Activated T-cell treated with anti-CD3 and anti-CD28 coated beads, Interleukin-2, amount 50 U/mL, for 72 hours (primary cell): ENCODE measurements around the gene DDX23. TPM values are rescaled to one million over a fixed set of nuclear protein-coding genes. Genes with fewer than 3 reads are reported as not detected.
"Not testable (repeated sequence)": the region's sequence is repeated elsewhere in the genome, so short reads cannot be mapped to it uniquely, and the experiment has no call there.

Source experiments
- ATAC-seq, 2 donors: fragments of 150-1000 bp; cut with Tn5 transposase; replicated peaks in 1 of 2; 2 replicates each; pipeline ENCODE4 v1.10.0; 2021; ENCODE audit warnings: moderate library complexity in 2 of 2, mild to moderate bottlenecking in 1 of 2
- DNase-seq, 2 donors: peaks; one replicate each; pipeline ENCODE4 v3.0.0; 2021 to 2022; ENCODE audit warnings: mixed read lengths in 1 of 2
- H3K27ac Mint-ChIP-seq: one replicate; pipeline ENCODE4 v1.8.0; 2022; ENCODE audit warnings: mild to moderate bottlenecking, moderate library complexity, mixed read lengths
- H3K27me3 Mint-ChIP-seq: one replicate; pipeline ENCODE4 v1.8.0; 2022; ENCODE audit warnings: low read depth, mixed read lengths
- H3K36me3 Mint-ChIP-seq, 2 donors: one replicate each; pipeline ENCODE4 v1.8.0; 2022; ENCODE audit warnings: mixed read lengths in 2 of 2, mild to moderate bottlenecking in 1 of 2; ENCODE audit not compliant: insufficient read depth in 2 of 2
- H3K4me1 Mint-ChIP-seq: one replicate; pipeline ENCODE4 v1.8.0; 2022; ENCODE audit warnings: low read depth, mixed read lengths
- H3K4me3 Mint-ChIP-seq, 2 donors: one replicate each; pipeline ENCODE4 v1.8.0; 2022; ENCODE audit warnings: mild to moderate bottlenecking in 2 of 2, mixed read lengths in 2 of 2, moderate library complexity in 2 of 2
- H3K9me3 Mint-ChIP-seq, 2 donors: one replicate each; pipeline ENCODE4 v1.8.0; 2022; ENCODE audit warnings: mixed read lengths in 2 of 2
- total RNA-seq, 2 donors: library from RNA; stranded (reverse); gene quantifications; one replicate each; pipeline ENCODE4 v1.2.3, GENCODE V29; 2022

Gene DDX23
- total RNA-seq, 2 donors from 2014 or later = 100.0 to 115 TPM

DNA sequence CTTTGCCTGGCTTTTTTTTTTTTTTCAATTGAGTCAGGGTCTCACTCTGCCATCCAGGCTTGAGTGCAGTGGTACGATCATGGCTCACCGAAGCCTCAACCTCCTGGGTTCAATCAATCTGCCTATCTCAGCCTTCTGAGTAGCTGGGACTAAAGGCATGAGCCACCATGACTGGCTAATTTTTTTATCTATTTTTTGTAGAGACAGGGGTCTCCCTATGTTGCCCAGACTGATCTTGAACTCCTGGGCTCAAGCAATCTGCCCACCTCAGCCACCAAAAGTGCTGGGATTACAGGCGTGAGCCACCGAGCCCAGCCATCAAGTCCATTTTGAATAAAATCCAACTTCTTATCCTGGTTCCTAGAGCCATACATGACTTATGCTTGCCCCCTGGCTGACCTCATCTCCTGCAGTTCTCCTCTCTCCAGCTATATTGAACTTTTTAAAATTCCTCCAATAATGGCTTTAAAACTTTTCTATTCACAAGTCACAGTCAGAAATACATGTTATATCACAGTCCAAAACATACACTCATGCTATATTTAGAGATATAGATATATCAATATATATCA, 24.1 kb upstream of the DDX23 start:
- ATAC-seq (no peak), DNase-seq (no peak)
- Mint-ChIP-seq H3K4me1 (no peaks in the 10 kb centered on the region), H3K36me3 (no peaks in the 10 kb centered on the region), H3K27ac (no peak overlapping the region), H3K9me3 (no peaks in the 10 kb centered on the region), H3K27me3 (peaks cover 15% of the 10 kb centered on the region), H3K4me3 (no peak overlapping the region)

GRCh38 chr12:48873534-48873933, 21.6 kb upstream of the DDX23 start:
- not testable (repeated sequence) for H3K4me3 Mint-ChIP-seq, DNase-seq, H3K9me3 Mint-ChIP-seq

DNA sequence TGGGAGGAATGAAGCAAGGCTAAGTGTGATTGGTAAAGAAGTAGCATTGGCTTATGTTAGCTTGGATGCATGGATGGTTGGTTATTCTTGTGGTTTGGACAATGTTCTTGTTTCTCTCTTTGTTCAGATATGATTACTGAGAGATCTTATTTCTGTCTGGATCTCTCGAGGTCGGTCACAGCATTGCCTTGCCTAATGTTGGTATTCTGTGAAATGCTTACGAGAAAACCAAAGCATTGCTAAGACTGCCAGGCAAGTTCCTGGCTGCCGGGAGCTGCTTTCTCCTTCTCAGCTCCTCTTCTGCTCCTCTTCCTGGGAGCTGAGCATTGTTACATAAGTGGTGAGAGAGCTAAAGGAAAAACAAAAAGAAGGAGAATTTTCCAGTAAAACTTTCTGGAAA, 21.1 kb upstream of the DDX23 start:
- Mint-ChIP-seq H3K27me3 (no peaks in the 10 kb centered on the region), H3K27ac (no peak overlapping the region), H3K4me3 (no peak overlapping the region), H3K36me3 (no peaks in the 10 kb centered on the region), H3K4me1 (no peaks in the 10 kb centered on the region), H3K9me3 (no peaks in the 10 kb centered on the region)
- no peak for ATAC-seq
- no peak for DNase-seq

More at GRCh38 chr12:48873534-48873933, 21.6 kb upstream of the DDX23 start:
- not testable (repeated sequence) for ATAC-seq, H3K4me1 Mint-ChIP-seq, H3K36me3 Mint-ChIP-seq, H3K27ac Mint-ChIP-seq, H3K27me3 Mint-ChIP-seq

GRCh38 chr12:48869191-48869590, 17.2 kb upstream of the DDX23 start:
- H3K4me1 Mint-ChIP-seq = peaks cover 22% of the 10 kb centered on the region
- H3K9me3 Mint-ChIP-seq = no peaks in the 10 kb centered on the region
- no peak overlapping the region for H3K4me3 Mint-ChIP-seq
- no peak for ATAC-seq
- peaks cover 11% of the 10 kb centered on the region for H3K27me3 Mint-ChIP-seq
- H3K27ac Mint-ChIP-seq = no peak overlapping the region
- DNase-seq = no peak
- H3K36me3 Mint-ChIP-seq = no peaks in the 10 kb centered on the region

DNA sequence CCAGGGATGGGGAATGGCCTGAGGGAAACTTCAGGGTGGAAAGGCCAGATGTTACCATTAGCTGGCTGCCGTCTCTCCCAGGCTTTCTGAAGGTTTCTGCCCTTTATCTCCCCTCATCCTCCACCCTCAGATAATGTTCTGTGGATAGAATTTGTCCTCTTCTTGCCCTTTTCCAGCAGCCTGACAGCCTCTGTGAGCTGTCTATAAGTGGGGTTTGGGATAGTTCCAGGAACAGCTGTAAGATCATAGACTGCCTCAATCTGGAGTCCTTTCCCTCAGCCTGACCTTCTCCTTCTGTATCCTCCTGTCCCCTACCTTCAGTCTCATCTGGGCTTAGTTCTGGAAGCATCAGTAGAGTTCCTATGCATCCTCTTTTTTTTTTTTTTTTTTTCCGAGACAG, 16.5 kb upstream of the DDX23 start:
- no peak for DNase-seq
- Mint-ChIP-seq H3K4me1 (peaks cover 22% of the 10 kb centered on the region), H3K27ac (no peak overlapping the region), H3K36me3 (no peaks in the 10 kb centered on the region), H3K4me3 (no peak overlapping the region), H3K27me3 (peaks cover 17% of the 10 kb centered on the region), H3K9me3 (no peaks in the 10 kb centered on the region)
- no peak for ATAC-seq

GRCh38 chr12:48866052-48866711, 14.2 kb upstream of the DDX23 start:
- DNase-seq (no peak), ATAC-seq (peak; percentile 54 to 64)
- Mint-ChIP-seq H3K36me3 (no peaks in the 10 kb centered on the region), H3K27me3 (peaks cover 37% of the 10 kb centered on the region), H3K27ac (peak overlapping the region; percentile 79), H3K9me3 (no peaks in the 10 kb centered on the region), H3K4me1 (peaks cover 26% of the 10 kb centered on the region), H3K4me3 (peak overlapping the region; percentile 85 to 89)

DNA sequence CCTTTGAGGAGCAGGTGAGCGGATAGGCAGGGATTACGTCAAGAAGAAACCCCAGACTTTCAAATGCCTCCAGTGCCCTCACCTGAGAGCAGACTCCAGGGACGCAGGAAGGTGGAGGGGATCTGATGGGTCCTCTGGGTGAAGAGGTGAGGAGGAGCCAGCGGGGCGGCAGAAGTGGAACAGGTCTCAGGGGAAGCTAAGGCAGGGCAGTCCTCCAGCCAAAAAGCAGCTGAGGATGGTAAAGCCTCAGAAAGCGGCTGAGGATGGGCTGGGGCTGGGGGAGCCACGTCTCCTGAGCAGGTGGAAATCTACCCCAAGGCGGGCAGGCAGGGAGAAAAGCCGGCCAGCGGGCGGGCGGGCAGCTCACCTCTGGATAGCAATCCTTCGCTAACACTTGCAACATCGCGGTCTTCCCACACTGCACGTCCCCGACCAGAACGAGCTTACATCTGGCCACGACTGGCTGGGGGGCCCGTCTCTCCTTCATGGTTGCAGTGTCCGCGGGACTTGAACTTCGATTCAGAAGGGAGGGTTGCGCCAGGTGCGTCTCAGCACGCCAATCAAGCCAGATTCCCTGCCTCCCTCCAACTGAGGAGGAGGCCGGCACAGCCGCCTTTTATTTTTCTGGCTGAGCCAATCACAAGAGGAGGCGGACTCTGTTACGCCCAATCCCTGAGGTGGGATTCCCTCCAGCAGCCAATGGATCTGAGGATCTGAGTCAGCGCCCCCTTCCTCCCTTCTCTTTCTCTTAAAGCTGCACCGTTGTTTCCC, 13.5 kb upstream of the DDX23 start, which contains the start of gene RND1:
Gene RND1, minus strand, starts transcription at position 590 of the 771 bp plus-strand sequence. Its CDS starts 103 bp downstream, at position 487.
- Mint-ChIP-seq H3K9me3 (no peaks in the 10 kb centered on the region), H3K4me3 (peak within 1 kb of the TSS; percentile 85 to 89), H3K27ac (peak within 1 kb of the TSS; percentile 79), H3K4me1 (peaks cover 31% of the 10 kb centered on the region), H3K27me3 (peaks cover 37% of the 10 kb centered on the region), H3K36me3 (no peaks in the 10 kb centered on the region)
- peak; percentile 93 for ATAC-seq
- DNase-seq = peak; percentile 85 to 91

DNA sequence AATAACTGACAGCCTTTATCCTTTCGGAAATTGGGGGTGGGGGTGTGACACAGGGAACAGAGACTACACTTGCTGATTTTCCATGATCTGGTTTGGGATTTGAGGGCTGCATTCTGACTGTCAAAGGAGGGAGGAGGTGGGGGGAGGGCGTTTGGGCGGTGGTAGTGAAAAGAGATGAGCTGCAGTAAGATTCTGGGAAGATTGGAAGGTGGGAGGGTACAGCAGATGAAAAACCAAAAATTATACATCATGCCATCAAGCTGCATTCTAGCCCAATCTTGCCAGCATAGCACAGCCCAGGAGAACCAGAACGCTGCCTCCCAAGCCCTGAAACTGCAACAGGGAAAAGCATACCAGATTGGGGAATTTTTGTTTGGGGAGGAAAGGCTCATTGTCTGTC, 11.3 kb upstream of the DDX23 start:
- Mint-ChIP-seq H3K4me1 (peaks cover 31% of the 10 kb centered on the region), H3K36me3 (no peaks in the 10 kb centered on the region), H3K27ac (no peak overlapping the region), H3K4me3 (no peak overlapping the region), H3K9me3 (no peaks in the 10 kb centered on the region), H3K27me3 (peaks cover 37% of the 10 kb centered on the region)
- DNase-seq = no peak
- no peak for ATAC-seq

DNA sequence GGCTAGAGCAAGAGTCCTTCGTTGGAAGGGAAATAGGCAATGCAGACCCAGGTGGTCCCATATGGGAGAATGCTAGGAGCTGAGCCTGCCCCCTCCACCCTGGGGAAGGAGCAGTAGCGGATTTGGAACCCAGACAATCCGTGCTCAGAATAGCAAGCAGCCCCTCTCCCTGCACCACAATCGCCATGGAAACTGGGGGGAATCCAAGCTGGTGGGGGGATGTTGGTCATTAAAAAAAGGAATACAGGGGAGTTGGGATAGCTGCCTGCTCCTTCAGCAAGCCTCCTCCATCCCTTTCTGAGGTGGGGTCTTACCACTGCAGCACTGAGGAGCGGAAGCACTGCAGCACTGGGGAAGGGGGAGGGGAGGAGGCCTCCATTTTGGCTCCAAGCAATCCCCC, 10.8 kb upstream of the DDX23 start:
- no peak for DNase-seq
- H3K27ac Mint-ChIP-seq = no peak overlapping the region
- H3K9me3 Mint-ChIP-seq = no peaks in the 10 kb centered on the region
- peaks cover 37% of the 10 kb centered on the region for H3K27me3 Mint-ChIP-seq
- no peak for ATAC-seq
- H3K36me3 Mint-ChIP-seq = no peaks in the 10 kb centered on the region
- no peak overlapping the region for H3K4me3 Mint-ChIP-seq
- peaks cover 31% of the 10 kb centered on the region for H3K4me1 Mint-ChIP-seq

DNA sequence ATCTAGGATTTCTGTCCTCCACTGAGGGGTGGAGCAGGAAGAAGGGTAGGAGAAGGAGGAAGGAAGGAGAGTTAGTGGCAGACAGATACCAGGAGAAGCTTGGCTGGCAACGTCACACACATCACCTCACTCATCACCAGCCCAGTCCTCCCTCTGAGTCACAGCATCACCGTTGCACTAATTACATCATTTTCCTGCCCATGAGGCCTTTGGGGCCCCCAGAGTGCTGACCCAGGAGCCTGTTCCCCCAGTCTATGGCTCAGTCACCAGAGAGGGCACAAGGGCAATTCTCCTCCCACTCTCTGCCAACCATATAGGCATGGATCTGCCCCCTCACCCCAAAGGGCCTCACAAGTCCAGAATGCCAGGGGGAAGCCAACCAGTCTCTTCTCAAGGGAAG, 9.1 kb upstream of the DDX23 start:
- peaks cover 37% of the 10 kb centered on the region for H3K27me3 Mint-ChIP-seq
- H3K27ac Mint-ChIP-seq = no peak overlapping the region
- H3K4me1 Mint-ChIP-seq = peaks cover 28% of the 10 kb centered on the region
- no peaks in the 10 kb centered on the region for H3K9me3 Mint-ChIP-seq
- peak; percentile 21 to 27 for DNase-seq
- peak; percentile 21 to 35 for ATAC-seq
- no peak overlapping the region for H3K4me3 Mint-ChIP-seq
- no peaks in the 10 kb centered on the region for H3K36me3 Mint-ChIP-seq

GRCh38 chr12:48860236-48860635, 8.3 kb upstream of the DDX23 start:
- not testable (repeated sequence) for H3K36me3 Mint-ChIP-seq, H3K9me3 Mint-ChIP-seq, H3K27ac Mint-ChIP-seq, ATAC-seq, DNase-seq, H3K4me3 Mint-ChIP-seq
- Mint-ChIP-seq H3K27me3 (peaks cover 37% of the 10 kb centered on the region), H3K4me1 (peaks cover 20% of the 10 kb centered on the region)

DNA sequence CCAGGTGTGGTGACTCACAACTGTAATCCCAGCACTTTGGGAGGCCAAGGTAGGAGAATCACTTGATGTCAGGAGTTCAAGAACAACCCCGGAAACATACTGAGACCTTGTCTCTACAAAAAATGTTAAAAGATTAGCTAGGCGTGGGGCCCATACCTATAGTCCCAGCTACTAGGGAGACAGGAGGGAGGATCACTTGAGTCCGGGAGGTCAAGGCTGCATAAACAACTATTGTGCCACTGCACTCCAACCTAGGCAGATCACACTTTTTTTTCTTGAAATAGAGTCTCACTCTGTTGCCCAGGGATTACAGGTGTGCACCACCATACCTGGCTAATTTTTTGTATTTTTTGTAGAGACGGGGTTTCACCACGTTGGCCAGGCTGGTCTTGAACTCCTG, 7.6 kb upstream of the DDX23 start:
- no peak for ATAC-seq
- Mint-ChIP-seq H3K4me1 (peaks cover 14% of the 10 kb centered on the region), H3K36me3 (no peaks in the 10 kb centered on the region), H3K27ac (no peak overlapping the region), H3K9me3 (no peaks in the 10 kb centered on the region), H3K4me3 (no peak overlapping the region), H3K27me3 (peaks cover 31% of the 10 kb centered on the region)
- DNase-seq = no peak

DNA sequence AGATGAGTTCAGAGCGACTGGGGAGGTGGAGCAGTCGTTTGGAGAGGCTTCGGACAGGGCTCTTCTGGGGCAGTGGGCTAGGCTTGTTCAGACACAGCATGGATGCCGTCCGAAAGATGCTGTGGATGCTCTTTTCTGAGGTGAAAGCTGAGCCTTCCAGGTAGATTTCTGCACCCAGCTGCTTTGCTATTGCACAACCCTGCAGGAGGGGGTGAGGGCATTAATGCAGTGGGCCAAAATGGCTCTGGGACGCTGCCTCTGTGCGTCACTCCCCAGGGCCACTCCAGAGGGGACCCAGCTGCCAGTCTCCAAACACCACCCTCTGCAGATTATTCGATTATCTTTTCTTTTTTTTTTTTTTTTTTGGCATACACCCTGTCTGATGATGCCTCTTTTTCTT, 6.1 kb upstream of the DDX23 start:
- H3K27ac Mint-ChIP-seq = no peak overlapping the region
- ATAC-seq (no peak), DNase-seq (no peak)
- H3K27me3 Mint-ChIP-seq = peaks cover 16% of the 10 kb centered on the region
- no peak overlapping the region for H3K4me3 Mint-ChIP-seq
- peaks cover 12% of the 10 kb centered on the region for H3K4me1 Mint-ChIP-seq
- no peaks in the 10 kb centered on the region for H3K9me3 Mint-ChIP-seq
- no peaks in the 10 kb centered on the region for H3K36me3 Mint-ChIP-seq
